8988T (cell line): Measurements from ENCODE around the gene RAB40C.

Experiments used
- DNase-seq: peaks from one replicate; pipeline ENCODE4 v3.0.0; 2011

The RAB40C gene

DNA sequence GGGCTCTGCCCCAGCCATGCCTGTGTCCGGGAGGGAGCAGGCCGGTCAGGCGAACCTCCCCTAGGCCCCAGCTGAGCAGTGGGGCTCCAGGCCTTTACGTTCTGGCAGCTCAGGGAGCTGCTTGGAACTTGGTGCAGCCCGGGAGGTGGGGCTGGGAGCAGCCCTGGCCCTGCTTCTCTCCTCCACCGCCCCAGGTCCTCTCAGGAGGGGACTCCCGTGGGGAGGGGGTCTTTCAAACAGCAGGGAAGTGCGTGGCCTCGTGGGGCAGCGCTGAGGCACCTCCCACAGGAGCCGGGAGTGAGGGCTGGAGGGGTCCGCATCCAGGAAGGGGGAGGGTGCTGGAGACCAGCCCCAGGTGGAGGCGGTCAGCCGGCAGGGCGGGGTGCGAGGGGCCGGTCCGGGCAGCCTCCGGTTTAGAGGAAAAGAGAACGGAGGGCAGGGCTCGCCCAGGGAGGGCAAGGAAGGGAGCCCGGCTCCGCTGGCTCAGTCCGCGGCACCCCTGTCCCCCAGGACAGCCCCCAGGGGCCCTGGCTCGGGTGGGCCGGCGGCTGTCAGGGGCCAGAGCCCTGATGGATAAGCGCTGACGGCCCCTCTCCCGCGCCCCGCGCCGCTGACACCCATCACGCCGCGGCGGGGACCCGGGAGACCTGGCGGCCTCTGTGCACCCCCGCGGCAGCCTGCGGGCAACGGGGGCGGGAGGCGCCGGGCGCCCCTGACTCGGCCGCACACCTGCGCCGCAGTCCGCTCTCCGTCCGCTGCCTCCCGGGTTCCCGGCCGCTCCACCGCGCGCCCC lies 30.3 kb upstream of the RAB40C start:
- DNase-seq = no peak

DNA sequence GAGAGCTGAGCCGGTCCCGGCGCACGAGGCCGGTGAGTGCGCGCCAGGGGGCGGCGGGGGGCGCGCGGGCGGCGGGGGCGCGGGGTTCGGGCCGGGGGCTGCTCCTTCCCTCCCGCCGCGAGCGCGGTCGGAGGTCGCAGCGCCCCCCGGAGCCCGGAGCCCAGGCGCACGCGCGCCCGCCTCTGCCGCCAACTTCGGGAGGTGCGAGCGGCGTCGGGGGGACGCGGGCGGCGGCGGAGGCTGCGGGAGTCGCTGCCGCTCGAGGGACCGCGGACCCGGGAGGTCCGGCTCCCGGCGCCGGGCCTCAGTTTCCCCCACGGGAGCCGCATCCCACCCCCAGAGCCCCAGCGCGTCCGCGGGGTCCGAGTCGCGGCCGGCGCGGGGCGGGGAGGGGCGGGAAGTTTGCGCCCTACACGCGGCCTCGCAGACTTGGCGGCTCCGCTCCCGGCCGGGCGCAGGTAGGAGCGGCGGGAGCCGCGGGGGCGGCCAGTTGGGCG lies 29.6 kb upstream of the RAB40C start, which contains the start of gene PRR35:
TSS of gene PRR35 (plus strand) at position 191 of the 497 bp plus-strand sequence. CDS start 2,901 bp downstream, outside the sequence.
- no peak for DNase-seq

DNA sequence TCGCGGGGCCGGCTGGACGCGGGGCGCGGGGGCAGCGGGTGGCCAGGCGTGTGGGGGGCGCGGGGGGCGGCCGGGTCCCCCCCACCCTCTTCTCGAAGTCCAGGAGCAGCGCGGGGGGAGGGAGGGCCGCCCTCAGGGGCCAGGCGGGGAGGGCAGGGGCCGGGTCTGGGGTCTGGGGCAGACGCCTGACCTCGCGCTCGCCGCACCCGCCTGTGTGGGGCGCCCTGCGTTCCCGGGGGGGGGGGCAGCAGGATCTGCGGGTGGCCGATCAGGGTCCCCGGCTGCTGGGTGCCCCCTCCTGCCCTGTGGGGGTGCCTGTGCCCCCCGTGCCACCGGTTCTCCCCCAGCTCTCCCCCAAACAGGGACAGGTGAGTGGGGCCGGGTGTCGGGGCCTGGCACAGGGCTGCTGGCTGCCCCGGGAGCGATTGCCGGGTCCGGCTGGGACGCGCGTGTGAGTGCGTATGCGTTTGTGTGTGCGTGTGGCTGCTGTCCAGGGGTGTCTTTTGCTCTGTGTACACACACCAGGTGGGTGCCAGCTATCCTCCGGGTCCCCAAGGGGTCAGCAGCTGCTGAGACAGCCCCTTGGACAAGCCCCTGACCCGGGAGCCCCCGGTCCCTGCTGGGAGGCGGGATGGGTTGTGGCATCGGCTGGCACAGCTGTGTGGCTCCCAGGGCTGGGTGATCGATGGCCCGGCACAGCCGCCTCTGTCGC lies 29.0 kb upstream of the RAB40C start:
- no peak for DNase-seq

DNA sequence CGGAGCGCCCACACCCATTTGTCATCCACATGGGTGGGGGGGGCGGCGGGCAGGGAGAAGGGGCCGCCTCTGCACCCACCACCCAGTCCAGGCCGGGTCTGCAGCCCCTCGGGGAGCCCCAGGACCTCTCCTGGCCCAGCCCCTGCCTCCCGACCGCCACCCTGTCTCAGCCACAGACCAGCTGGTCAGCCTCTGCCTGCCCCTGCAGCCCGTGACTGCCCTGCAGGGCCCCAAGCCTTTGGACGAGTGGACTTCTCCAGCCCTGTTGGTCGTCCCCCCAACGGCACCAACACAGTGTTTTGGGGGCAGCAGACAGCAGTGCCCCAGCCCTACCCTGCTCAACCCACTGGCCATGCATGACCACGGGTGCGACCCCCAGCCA lies 28.5 kb upstream of the RAB40C start:
- no peak for DNase-seq

DNA sequence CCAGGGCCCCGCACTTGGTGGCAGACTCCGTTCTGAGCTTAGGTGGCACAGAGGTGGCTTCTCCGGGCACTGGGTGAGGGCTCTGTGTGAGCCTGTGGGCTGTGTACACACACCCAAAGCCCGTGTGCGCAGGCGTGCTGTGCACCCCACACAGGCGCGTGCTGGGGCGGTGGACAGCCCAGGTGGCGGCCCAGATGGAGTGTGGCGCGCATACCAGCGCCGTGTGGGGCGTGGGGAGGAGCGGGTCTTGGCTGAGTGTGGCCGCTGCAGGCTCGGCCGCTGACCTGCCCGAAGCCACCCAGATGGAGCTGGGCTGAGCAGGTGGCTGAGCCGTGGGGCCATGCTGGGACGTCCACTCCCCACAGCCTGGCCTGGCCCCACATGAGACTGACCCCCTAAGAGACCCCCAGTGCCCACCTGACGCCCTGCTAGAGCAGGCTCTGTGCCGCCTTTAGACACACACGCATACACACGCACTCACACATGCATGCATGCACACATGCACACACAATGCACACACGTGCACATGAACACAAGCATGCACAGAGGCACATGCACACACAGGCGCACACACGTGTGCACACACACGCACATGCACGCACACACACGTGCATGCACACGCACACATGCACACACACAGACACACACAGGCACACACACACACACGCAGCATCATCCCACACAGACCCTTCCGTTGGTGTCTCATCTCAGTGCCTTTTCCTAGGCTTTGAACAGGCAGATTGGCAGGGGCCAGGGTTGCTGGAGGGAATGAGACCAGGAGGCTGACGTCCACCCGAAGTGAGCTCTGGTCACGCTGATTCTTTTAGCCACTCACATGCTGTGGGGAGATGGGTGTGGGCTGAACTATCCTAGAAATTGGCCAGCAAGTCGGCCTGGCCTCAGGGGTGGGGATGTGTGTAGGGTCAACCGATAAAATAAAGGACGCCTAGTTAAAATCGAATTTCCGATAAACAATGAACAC lies 27.6 kb upstream of the RAB40C start:
- DNase-seq = no peak

DNA sequence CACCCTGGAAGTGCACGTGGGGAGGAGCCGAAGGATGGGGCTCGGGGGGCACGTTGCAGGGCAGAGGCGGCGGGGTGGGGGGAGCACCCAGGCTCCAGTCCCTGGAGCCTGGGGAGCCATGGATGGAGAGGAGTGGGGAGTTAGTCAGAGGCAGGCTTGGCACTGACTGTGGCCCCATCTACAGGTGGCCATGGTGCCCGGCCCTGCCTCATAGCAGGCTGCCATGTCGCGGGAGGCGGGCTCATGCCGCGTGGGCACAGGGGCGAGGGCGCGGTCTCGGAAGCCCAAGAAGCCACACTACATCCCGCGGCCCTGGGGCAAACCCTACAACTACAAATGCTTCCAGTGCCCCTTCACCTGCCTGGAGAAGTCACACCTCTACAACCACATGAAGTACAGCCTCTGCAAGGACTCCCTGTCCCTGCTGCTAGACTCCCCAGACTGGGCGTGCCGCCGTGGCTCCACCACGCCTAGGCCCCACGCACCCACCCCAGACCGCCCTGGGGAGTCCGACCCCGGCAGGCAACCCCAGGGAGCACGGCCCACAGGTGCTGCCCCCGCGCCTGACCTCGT lies 26.7 kb upstream of the RAB40C start:
- no peak for DNase-seq

DNA sequence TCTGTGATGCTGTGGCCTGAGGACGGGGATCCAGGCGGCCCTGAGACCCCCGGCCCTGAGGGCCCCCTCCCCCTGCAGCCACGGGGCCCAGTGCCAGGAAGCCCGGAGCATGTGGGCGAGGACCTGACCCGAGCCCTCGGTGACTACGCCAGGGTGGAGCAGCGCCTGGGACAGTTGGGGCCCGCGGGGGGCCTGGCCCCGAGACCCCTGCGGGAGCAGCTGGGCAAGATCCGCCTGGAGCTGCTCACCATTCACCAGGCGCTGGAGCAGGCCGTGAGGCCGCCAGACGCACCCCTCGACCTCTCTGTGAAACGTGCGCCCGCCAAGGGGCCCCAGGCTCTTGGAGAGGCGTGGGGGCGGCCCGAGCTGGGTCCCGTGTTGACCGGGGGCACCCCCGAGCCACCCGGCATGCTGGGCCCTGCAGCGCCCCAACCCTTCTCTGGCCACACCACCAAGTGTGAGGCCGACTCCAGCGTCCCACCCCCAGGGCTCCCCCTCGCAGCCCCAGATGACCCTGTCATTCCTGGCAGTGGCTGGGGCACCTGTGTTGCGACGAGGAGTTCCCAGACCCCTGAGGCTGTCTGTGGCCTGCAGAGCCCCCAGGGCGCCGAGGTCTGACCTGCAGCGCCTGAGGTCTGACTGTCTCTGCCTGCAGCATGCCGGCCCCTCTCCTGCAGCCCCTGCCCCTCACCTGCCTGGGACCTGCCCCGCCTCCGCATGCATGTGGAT lies 25.0 kb upstream of the RAB40C start:
- DNase-seq = no peak

DNA sequence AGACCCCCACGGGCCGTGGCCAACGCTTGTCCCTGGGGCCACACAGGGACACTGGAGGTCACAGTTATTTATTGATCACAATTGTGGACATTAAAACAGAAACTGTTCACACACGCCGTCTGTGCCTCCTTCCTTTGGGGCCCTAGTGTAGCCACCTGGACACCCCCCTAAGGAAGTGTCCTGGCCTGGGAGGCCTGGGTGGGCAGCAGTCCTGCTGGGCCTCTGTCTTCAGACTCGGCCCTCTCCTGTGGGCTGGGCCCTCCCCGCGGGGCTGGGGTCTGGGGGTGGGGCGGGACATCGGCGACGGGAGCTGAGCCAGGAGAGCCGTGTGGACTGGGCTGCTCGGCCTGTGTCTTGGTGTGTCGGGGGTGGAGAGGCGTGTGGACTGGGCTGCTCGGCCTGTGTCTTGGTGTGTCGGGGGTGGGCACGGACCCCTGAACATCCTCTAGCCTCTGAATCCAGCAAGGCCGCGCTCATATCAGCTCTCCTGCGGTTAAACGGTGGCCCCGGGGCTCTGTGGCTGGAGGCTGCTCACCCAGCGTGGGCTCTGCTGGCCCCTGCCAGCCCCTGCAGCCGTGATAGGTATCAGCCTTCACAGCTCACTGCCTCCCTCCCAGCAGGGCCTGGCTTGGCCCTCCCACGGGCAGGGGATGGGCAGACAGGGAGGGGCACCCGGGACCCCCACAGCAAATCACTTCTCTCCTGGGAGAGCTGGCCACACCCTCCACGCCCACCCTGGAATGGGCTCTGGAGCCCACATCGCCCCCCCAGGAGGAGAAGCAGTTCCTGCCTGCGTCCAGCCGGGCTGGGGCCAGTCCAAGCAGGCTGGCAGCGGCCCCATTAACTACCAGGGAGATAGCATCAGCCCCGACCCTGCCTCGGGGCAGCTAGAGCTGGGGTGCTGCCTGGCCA lies 24.2 kb upstream of the RAB40C start:
- no peak for DNase-seq

DNA sequence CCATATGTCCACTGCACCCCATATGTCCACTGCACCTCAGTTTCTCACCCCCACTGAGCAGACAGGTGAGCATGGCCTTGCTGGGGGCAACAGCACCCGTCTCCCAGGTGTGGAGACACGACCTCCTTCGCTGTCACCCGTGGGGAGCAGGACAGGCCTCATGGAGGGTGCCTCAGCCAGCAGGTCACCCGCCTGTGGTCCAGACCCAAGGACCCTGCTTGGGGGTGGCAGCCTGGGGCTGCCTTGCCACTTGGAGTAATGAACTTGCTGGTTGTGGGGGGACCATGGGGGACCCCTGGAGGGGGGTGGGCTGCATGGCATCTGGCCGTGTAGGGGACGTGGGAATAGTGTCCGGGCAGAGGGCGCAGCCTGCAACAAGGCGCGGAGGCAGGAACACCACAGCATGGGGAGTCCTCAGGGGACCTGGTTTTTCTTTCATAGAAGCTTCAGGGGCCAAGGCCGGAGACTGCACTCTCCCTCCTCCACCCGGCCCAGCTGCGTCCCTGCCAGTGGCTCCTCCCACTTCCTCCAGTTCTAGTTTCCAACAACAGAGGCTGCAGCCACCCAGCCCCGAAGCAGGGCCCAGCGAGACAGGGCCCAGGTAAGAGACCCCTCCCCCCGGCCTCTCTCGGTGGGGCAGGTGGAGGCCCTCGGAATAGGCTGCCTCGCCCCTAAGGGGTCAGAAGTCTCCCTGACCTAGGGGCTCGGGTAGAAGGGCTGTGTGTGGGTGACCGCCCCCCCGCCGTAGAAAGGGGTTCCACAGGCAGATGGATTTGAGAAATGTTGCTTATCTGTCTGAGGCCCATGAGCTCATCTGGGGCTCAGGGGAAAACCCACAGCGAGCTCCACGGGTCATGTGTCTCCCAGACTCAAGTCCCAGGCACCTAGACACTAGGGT lies 23.1 kb upstream of the RAB40C start, which contains the start of gene NHLRC4:
TSS of gene NHLRC4 (plus strand) at position 531 of the 898 bp plus-strand sequence. CDS start 1,043 bp downstream, outside the sequence.
- DNase-seq = no peak

DNA sequence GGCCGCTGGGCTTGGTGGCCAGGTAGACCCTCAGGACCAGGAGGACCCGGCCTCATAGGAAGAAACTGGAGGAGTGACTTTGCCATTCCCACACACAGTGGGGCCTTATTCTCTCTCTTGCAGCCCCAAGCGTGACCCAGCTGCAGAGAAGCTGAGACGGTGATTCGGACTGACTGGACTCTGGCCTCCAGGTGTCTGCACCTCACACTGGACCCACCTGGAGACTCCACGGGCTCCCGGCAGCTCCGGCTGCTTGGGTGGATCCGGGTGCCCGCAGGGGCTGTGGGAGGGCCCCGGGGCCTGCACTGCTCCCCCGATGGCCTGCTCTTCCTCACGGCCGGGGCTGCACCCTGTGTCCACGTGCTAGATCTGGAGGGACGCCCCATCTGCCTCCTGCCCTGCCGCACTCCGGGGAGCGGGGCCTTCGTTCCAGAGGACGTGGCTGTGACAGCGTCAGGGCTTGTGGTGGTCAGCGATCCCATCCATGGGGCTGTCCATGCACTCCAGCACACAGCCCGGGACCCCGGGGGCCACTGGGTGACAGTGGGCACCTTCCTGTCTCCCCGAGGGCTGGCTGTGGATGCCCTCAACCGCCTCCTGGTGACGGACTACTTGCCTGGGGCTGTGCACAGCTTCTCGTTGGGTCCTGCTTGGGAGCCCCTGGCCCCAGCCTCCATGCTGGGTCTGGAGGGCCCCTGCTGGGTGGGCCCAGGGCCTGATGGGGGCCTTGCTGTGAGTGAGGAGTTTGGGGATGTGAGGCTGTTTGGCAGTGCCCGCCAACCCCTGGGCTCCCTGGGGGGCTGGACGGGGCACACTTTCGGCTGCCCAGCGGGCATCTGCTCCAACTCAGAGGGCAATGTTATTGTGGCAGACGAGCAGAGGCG lies 22.3 kb upstream of the RAB40C start:
- no peak for DNase-seq

DNA sequence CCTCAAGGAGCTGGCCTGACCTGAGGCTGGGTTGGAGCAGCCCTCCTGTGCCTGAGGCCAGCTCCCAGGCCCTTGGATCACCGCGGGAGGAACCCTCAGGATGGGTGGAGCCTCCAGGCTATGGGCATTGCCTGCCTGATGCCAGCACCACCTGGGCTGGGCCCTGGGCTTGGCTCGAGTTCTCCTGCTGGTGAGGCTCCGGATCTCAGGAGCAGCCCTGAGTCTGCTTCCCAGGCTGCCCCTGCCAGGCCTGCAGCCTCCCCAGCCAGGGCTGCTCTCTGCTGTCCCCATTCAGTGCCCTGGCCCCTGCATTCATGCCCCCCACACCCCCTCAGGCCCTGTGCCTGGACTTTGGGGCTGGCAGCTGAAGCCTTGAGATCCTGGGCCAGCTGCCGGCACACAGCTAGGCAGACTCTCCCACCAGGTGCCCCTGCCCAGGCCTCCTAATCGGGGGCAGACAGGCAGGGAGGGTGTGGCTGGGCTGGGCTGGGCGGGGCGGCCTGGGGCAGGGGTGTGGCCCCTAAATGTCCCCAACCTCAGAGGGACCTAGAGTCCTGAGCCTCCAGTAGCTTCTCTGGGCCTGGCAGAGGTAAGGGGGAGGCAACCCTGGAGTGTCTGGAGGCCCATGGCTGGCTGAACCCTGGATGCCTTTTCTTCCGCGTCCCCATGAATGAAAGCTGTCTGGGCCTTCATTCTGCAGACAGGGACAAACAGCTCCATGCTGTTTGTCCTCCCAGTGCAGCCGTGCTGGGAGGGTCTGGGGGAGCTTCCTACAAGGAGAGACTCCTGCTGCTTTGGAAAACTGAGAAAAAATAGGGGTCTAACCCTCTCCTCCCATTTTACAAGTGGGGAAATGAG lies 21.2 kb upstream of the RAB40C start:
- no peak for DNase-seq

DNA sequence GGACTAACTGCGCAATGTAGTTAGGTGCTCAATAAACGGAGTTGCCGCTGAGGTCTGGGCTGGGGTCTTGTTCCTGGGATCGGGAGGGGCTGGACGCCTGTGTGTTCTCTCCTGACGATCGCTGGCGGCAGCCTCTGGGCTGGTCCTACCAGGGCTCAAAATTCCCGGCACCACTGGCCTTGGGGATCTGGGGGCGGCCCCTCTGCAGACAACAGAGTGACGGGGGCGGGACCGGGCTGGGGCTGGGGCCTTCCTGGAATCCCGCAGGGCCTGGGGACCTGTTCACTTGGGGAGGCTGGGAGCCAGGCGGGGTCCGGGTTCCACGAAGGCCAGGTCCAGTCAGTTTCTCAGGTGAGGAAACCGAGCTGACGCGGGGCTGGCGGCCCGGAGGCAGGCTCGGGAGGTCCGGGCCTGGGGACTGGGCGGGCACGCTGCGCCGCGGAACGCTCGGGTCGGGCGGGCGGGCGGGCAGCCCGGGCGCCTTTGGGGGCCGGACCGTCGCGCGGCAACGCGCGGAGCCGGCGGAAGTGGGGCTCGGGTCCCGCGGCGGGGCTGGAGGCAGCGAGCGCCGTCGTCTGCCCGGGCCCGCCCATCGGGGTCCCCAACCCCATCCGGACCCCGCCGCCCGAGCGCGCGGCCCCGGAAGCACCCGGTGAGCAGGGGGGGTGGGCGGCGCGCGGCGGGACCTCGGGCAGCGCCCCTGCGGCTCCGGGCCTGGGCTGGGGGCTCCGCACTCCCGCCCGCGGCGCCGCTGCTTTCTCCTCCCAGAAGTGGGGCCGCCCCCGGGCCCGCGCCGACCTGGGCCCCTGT lies 20.2 kb upstream of the RAB40C start, which contains the start of gene PIGQ:
TSS of gene PIGQ (plus strand) at position 524 of the 810 bp plus-strand sequence. CDS start 4,107 bp downstream, outside the sequence.
- DNase-seq = peak; percentile 93

DNA sequence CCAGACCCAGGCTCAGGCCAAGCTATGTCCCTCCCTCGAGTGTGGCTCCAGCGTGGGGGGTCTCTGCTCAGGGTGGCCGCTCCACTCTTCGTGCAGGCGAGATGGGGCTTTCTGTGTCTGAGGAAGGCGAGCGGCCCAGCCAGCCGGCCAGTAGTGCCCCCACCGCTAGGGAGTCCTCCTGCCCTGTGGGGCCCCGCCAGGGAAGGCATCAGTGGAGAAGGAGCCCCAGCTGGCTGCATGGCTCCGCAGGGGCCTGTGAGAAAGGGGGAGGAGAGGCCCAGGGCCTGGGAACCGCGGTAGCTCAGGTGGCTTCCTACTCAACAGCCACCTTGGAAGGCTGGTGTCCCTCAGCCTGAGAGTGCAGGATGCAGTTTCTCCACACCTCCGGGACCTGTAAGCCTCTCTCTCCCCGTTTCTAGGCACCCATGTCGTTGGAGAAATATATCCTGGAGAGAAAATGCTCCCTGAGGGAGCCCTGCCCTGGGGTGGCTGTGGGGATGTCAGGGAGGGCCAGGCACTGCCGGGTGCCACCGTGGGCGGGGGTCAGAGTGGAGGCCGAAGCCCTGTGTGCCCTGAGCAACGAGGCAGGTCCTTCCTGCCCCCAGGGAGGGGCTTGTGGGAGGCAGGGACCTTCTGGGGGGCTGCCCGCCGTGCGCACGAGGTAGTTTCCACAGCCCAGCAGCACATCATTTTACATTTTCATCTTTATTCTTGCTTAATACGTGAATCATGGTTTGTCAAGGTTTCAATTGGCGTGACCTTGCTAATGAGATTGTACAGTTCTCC lies 16.8 kb upstream of the RAB40C start:
- no peak for DNase-seq

DNA sequence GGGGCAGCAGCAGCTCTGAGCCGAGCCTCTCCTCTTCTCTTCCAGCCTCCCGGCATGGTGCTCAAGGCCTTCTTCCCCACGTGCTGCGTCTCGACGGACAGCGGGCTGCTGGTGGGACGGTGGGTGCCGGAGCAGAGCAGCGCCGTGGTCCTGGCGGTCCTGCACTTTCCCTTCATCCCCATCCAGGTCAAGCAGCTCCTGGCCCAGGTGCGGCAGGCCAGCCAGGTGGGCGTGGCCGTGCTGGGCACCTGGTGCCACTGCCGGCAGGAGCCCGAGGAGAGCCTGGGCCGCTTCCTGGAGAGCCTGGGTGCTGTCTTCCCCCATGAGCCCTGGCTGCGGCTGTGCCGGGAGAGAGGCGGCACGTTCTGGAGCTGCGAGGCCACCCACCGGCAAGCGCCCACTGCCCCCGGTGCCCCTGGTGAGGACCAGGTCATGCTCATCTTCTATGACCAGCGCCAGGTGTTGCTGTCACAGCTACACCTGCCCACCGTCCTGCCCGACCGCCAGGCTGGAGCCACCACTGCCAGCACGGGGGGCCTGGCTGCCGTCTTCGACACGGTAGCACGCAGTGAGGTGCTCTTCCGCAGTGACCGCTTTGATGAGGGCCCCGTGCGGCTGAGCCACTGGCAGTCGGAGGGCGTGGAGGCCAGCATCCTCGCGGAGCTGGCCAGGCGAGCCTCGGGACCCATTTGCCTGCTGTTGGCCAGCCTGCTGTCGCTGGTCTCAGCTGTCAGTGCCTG lies 15.7 kb upstream of the RAB40C start:
- DNase-seq = no peak
